IPS-NIHi11 (cell line): Measurements from ENCODE around the gene THEM4.
"Not testable (repeated sequence)": the region's sequence is repeated elsewhere in the genome, so short reads cannot be mapped to it uniquely, and the experiment has no call there.

Source experiments
- DNase-seq: peaks from one replicate; pipeline ENCODE4 v3.0.0; 2012; ENCODE audit warnings: mixed read lengths, low spot score

Gene THEM4

DNA sequence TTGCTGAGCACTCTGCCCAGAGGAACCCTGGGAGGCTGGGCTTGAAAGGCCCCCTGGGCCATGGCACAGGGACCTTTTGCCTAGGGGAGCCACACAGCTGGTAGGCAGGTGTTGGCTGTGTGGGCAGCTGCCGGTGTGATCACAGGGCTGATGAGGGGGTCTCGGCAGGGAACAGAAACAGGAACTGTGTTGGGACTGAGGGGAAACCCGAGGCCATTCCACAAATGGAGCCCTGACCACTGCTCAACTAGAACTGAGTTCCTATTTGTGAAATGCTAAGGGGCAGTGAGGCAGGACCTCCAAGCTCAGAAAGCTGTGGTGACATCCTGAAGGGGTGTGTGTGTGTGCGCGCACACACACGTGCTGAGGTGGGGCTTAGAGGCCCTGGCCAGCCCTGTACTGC, 49.4 kb downstream of the THEM4 start:
- no peak for DNase-seq

DNA sequence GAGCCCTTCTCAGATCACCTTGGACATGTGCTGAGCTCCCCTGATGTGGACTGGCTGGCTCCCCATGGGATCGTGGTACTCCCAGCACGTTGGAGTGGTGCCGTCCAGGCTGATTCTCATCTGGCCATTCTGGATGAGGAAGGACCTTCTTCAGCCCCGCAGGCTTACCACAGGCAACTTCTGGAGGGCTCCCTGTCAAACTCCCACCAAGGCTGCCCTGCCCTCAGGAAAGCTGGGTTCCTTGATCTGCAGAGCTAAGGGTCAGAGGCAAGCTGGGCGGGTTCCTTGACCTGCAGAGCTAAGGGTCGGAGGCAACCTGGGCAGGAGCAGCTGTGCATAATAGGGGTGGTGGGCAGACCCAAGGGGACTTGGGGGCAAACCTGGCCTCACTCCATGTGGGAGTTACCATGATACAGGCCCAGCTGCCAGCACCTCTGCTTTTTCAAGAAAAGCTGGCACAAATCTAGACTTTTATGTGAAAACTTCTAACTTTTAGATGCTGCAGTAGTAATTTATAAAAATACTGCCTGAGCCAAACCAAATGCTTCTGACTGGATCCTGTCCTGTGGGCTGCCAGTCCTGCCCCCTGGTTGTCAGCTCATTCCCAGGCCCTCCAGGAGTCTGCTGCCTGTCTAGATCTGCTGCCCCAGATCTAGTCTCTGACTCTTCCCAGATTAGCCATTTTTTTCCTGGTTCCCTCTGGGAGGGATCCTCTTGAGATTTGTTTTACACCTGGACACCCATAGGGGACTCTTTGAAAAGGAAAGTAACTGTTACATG, 50.2 kb downstream of the THEM4 start:
- DNase-seq, result no peak

DNA sequence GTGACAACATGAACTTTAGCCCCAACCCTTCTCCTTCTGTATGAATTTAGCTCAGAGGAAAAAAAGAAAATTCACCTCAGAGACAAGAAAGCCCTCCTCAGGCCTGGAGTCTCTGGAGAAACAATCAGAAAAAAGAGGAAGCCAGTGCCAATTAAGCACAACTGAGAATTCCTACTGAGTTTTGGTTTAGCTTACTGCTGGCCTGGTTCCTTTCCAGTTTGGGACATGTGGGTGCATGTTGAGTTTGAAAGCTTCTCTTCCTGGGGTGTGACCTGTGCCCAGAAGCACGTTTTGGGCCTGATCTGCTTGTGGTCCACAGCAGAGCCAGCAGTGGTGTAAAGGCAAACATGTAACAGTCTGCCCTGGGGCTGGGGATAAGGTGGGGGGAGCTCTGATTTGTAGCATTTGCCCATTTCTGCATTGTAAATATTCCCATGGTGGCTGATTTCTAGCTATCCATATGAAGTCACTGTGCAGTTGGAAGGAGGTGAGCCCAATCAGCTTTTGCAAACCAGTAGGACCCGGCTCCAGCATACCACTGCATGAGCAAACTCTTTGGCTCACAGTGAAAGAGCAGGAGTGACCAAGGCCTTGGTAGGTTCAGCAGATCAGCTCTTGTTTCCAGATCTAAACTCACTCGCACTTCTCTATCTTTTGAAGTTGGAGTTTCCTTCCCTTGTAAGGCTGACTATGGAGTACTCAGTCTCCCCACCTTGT, 51.1 kb downstream of the THEM4 start:
- DNase-seq, result no peak

DNA sequence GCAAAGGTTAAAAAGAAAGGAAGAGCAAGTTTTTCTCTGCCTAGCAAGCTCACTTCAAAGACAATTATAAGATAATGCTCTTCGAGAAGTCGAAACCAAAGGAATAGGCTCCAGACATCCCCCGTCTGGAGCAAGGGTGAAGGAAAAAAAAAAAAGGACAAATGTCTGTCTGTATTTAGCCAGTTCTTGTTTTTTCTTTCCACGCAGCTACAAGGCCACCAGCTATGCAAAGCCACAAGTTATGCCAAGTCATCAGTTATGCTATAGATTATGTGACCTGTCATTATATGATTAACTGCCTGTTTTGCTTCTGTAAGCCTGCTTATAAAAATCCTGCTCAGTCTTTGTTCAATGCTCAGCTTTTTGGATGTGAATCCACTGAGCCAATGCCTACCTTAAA, 53.4 kb downstream of the THEM4 start:
- DNase-seq, result no peak

DNA sequence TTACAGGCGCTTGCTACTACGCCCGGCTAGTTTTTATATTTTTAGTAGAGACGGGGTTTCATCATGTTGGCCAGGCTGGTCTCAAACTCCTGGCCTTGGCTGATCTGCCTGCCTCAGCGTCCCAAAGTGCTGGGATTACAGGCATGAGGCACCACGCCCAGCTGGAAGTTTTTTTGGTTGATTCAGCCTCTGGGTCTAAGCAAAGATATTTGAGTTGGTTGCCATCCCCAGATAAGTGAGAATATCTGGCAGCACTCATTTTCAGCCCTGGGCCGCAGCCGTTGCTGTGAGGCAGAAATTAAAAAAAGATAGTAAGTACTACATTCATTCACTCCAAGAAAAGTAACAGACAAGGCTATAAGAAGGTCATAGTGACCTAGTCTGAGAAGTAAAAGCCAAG, 53.8 kb downstream of the THEM4 start:
- DNase-seq, result not testable (repeated sequence)

DNA sequence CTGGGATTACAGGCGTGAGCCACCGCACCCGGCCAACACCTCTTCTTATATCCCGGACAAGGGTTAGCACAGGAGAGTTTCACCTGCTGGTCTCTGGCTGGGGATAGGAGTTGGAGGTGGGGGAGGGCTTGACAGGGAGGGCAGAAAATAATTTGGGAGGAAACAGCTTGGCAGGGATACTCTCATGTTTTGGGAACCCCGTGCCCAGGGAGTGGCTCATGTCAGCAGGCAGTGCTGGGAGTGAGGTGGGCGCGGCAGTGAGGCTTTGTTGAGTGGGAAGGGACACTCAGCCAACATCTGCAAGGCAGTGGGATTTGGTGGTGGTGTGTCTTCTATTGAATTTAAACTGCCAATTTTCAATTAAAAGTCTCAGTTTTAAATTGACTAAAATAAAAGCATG, 54.7 kb downstream of the THEM4 start:
- DNase-seq, result no peak

DNA sequence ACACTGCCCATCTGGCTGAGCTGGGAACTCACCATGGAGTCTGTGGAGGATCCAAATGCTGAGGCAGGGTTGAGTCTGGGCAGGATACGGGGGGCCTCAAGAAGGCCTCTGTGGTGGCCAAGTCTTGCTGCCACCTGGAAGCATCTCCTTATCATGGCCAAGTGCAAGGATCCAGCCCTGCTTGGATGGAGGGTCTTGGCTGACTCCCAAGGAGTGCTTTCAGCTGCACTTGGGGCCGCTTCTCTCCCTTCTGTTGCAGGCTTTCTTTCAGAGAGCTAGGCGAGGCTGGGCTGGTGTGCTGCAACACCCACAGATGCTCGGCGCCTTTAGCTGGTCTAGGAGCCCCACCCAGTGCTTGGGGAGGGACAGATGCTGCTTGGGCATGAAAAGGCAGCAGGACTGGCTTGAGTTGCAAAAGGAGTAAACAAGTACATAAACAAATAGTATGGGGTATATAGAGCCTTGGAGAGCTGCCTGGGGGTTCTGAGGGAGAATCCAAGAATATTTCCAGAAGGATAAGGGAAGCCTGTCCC, 55.8 kb downstream of the THEM4 start, which contains the start of gene THEM5:
THEM5 (minus strand) TSS at position 302 of the 533 bp plus-strand sequence; CDS start at position 155, 147 bp downstream.
- no peak for DNase-seq

DNA sequence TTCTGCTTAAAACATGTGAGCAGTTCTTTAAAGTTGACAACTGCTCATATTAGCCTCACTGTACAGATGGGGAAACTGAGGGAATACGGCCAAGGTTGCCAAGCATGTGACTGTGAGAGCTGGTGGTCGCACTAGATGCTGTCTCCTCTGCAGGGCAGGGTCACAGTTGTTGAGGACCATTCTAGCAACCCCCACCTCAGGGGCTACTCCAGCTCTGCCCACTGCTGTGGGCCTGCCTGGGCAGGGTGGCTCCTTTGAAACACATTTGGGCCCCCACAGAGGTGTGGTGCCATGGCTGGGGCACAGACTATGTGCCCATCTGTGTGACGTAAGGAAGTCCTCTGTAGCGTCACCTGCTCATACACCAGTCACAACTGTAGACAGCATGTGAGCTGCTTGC, 56.6 kb downstream of the THEM4 start:
- DNase-seq, result no peak

DNA sequence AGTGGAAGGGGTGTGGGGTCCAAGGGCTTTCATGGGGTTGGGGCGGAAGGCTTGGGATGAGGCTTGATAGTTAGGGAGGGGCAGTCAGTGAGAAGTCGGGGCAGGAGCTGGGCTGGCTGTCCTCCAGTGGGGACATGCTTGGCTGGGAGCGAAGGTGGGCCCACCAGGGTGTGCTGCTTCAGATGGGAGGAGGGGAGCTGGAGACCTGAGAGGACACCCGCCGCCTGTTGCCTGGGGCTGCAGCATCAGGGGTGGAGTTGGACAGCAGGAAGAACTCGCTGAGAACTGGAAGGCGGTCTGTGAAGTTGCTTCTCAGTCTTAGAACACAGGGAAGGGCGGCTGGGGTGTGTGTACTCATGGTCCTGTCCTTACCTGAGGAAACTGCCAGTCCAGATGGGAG, 57.4 kb downstream of the THEM4 start:
- DNase-seq, result no peak

DNA sequence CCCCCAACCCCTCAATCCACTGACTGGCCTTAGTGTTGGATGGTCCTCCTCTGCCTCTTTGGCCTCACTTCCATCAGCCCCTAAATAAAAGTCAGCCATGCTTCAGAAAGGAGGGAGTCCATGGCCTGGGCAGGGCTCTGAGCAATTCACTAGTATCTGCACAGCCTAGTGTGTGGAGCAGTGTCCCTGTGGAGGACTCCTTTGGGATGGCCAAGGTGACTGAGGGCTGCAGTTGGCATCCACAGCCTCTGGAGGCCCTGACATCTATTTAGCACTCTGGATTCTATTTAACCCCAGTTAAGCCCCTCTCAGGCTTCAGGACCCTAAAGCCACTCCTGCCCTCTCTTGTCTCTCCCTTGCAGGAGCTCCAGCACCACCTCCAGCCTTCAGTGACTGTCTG, 59.4 kb downstream of the THEM4 start:
- no peak for DNase-seq

DNA sequence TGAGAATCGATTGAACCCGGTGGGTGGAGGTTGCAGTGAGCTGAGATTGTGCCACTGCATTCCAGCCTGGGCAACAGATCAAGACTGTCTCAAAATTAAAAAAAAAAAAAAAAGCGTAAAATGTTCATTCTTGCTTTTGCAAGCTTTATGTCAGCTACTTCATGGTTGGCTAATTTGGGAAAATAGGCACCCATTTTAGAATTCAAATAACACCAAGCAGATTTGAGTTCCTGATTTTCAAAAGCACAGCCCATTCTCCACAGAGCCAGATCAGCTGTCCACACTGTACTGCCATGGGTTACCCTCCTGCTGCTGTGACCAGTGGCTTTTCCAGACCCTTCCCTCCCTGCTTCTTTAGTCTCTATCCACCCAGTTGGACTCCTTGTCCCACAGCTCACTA, 60.2 kb downstream of the THEM4 start:
- no peak for DNase-seq

DNA sequence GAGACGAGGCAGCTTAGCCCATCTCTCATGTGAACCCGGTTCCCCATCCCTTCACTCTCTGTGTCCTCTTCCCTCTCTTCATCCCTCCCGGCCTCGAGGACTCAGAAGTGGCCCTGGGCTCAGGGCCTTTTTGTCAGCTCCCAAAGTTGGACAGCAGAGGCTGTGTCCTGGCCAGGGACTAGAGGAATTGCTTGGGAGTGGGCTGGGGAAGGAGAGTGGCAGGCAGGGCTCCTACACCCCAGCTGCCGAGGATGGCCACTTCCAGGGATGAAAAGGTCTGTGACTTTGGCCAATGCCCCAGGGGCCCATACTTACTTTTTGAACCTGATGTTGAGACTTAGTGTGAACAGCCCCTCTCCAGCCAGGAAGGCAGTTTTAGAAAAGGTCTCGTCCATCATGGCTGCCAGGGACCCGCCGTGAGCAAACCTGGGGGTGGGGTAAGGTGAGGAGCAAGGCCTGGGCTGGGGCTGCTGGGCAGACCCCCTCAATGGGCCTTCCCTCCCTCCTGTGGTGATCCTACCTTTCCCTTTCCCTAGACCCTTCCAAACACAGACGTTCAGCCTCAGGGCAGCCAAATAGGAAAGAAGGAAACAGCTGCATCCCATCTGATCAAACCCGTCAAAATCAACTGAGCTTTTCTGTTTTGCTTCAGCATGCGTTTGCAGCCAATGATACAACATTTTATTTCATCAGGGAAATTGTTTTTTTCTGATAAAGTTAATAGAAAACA, 61.3 kb downstream of the THEM4 start:
- DNase-seq, result no peak

DNA sequence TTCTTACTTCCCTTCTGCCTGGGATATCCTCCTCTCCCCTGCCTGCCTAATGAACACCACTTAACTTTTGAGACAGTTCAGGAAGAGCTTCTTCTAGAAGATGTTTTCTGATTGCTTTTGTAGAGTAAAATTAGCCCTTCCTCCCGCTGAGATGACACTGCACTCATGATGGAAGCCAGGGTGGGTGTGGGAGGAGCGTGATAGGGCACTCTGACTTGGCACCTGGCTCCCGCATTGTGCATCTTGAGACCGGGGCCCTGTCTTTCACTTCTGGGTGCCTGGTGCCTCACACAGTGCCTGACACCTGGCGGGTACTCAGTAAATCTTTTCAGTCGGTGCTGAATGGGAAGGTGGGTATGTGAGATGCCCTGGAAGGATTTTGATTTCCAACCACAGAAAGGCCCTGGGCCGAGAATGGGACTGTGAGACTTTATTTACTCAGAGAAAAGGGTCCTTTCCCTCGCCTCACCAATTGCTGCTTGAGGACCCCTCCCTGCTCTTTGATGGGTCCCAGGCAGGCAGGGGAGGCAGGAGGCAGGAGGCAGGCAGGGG, 62.5 kb downstream of the THEM4 start:
- DNase-seq, result no peak

DNA sequence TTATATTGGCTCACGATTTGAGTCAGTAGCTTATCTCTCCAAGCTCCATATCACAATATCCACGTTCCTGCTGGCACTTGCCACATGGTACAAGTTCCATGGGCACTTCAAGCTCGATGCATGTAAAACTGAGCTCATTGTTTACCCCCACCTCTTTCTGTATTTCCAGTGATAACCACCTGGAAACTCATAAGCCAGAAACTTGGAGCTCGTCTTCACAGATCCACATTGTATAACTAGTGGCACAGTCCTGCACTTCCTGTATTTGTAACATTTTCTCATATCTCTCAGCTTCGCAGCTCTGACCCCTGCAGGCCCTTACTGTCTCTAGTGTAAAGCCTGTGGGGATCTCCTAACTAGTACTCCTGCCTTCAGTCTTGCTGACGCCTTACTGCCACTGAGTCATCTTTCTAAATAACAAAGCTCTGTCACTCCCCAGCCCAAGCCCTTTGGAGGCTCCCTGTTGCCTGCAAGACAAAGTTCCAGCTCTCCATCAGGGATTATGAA, 63.2 kb downstream of the THEM4 start:
- DNase-seq, result peak; percentile 71

DNA sequence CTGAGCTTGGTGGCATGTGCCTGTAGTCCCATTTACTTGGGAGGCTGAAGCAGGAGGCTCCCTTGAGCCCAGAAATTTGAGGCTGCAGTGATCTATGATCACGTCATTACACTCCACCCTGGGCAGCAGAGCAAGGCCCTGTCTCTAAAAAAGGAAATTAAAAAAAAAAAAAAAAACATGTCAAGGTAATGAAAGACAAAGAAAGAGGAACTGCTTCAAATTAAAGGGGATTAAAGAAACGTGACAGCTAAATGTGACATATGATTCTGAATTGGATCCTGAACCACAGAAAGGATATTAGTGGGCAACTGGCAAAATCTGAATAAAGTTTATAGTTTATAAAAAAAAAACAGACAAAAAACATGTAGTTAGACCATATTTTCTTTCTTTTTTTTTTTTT, 65.9 kb downstream of the THEM4 start:
- DNase-seq, result no peak

DNA sequence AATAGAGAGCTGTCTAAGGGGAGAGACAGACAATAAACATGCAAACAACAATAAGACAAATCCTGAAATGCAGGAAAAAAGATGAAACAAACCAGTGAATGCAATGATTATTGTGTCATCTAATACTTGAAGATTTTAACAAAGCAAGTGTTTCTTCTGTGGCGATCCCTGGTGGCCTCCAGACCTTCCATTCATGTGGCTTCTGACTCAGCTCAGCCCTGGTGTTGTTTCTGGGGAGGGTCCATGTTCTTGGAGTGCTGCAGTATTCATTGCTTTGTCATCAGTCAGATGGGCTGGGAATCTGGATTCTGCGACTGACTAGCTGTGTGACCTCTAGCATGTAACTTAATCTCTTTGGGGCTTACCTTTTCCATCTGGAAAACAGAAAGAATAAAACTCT, 68.2 kb downstream of the THEM4 start:
- no peak for DNase-seq

DNA sequence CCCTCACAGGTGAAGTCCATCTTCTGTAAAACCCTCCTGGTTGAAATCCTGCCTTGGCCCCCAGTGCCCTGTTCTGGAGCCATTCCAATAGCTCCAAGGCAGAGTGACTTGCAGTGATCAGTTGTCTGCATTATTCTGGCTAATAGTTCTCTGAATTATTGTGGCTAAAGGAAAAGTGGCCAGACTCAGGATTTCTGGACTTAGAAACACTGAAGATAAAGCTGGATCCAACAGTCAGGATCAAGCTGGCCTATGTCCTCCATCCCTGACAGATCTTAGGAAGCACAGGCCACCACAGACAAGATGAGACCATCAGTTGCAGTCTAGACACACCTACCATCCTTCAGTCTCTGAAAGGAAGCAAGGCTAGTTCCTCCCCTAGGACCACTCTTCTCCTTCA, 68.9 kb downstream of the THEM4 start:
- no peak for DNase-seq

DNA sequence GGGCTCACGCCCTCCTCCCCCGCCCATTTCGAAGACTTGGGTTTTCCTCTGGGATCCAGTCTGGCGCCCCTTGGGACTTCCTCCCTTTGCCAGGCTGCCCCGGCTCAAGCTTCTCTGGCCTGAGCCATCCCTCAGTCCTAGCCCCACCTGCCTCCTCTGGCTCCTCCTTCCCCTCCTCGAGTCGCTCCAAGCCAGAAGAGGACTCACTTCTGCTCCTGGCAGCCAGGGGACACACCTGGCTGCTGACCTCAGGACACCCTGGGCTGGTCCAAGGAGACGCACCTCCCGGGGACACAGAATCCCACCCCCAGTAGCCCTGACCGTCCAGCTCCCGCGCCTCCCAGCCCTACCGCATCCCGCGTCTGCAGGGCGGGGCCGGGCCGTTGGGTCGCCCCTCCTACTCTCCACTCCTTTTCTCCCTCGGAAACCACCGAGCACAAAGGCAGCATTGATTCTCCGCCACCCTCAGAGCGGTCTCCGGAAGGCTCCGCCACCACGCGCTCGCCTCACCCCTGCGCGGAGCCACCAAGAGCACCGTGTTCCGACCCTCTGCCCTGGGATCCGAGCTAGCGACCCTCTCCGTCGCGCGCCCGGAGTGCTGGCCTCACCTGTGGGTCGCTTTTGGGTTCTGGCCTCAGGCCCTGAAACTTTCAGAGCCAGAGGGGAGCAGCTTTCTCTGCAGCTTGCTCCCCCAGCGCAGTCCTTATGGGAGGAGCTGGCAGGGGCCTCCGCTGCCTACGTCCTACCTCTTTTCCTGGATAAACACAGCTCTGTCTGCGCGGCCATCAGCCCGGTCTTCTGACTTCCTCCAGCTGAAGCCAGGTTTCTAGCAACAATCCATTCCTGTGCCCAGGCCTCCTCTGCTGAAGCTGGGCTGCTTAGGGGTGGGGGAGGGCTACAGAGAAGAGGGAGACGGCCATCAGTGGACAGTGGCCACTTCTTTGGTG, 69.6 kb downstream of the THEM4 start, which contains the start of gene C2CD4D:
C2CD4D (minus strand) TSS at position 364 of the 947 bp plus-strand sequence. CDS start 831 bp downstream, outside the sequence.
- DNase-seq, result peak; percentile 85

DNA sequence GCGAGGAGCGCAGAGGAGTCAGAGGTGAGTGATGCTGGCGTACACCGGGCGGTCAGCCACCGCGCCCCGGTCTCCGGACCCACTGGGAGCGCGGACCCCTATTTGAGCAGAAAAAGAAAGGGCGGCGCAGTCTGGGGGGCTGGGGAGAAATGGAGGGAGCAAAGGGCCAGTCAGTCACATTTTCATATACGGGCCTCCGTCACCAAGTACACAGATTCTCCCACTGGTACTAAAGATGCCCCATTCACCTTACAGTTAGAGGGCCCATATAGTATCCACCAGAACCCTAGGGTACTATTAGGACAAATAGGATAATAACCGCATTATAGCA, 70.3 kb downstream of the THEM4 start:
- DNase-seq, result no peak

DNA sequence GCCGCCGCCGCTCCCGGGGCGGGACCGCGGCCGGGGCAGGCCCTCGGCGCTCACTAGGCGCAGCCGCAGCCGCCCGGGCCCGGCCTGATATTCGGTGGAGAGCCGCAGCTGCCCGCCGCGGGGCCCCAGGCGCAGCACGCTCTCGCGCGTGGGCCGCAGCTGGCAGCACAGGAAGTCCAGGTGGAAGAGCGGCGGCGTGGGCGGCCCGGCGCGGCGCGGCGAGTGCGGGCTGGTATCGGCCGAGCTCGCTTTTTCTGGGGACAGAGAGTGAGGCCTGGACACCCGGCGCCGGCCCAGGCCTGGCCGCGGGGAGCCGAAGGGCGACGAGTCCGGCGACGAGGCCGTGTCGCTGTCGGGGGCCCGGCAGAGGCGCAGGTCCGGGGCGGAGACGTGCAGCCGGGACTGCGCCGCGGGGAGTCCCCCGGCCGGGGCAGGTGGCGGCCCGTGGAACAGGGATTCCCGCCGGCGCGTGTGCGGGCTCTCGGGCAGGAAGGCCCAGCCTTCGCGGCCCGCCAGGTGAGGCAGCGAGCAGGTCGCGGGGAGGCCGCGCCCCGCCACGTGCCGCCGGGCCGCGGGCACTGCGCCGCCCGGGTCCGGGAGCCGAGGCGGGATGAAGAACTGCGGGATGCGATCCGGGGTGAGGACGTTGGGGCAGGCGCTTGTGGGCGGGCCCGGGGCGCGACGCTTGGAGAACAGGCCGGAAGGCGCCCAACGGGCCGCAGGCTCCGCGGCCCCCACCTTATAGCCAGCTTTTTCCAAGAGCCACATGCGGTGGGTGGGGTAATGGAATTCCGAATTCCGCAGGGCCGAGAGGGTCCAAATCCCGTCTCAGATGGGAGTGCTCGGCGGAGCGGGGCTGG, 70.9 kb downstream of the THEM4 start:
- peak; percentile 60 for DNase-seq
